Activated effector memory CD4-positive, alpha-beta T cell treated with anti-CD3 and anti-CD28 coated beads, Interleukin-2, amount 50 U/mL, for 16 hours (primary cell): ENCODE measurements around the gene SLC7A9.
"Not testable (repeated sequence)": the region's sequence is repeated elsewhere in the genome, so short reads cannot be mapped to it uniquely, and the experiment has no call there.

Source experiments
- DNase-seq: peaks from one replicate; pipeline ENCODE4 v3.0.0-alpha.2; 2020

SLC7A9 gene

GRCh38 chr19:32881766-32882165 is 12.2 kb upstream of the SLC7A9 start:
- DNase-seq: no peak

DNA sequence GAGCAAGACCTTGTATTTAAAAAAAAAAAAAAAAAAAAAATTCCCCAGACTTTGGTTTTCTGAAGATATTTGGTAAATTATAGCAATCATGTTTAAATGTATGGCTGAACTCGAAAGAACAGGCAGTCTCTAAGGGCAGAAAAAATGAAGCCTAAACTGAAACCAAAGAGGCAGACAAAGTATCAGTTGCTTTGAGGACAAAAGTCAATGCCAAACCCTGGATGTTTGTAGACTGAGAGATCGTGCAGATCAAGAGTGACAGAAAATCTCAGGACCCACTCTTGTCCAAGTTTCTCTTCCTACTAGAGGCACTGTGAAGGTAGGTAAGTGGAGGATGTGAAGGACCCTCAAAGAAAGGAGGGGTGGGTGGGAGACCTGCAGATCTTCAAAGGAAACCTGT is 11.1 kb upstream of the SLC7A9 start:
- DNase-seq: no peak

- no peak for DNase-seq
These were observed 10.2 kb upstream of the SLC7A9 start for GRCh38 chr19:32879741-32880140.

GRCh38 chr19:32878988-32879387 is 9.4 kb upstream of the SLC7A9 start:
- DNase-seq: peak; percentile 48

DNA sequence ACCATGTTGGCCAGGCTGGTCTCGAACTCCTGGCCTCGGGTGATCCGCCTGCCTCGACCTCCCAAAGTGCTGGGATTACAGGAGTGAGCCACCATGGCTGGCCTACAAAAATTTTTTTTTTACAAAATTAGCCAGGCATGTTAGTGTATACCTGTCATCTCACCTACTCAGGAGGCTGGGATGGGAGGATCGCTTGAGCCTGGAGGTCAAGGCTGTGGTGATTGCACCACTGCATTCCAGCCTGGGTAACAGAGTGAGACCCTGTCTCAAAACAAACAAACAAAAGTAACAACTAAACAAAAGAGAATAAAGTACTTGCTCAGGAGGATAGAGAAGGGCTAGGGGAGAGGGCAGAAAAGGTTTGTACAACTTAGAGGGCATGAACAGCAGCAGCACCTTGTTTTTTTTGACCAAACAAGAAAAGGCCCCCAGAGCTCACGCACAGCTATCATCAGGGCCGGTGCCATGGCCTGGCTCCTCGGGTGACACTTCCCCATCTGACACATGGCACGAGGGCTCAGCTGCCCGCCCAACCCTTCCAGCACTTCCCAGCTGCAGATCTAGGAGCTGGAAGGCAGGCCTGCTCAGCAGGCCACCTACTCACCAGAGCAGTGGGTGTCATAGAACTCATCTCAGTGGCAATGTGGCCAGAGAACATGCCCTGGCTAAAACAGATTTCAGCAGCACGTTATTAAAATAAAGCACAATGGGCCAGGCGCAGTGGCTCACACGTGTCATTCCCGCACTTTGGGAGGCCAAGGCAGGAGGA is 8.6 kb upstream of the SLC7A9 start:
- peak; percentile 38 for DNase-seq

DNA sequence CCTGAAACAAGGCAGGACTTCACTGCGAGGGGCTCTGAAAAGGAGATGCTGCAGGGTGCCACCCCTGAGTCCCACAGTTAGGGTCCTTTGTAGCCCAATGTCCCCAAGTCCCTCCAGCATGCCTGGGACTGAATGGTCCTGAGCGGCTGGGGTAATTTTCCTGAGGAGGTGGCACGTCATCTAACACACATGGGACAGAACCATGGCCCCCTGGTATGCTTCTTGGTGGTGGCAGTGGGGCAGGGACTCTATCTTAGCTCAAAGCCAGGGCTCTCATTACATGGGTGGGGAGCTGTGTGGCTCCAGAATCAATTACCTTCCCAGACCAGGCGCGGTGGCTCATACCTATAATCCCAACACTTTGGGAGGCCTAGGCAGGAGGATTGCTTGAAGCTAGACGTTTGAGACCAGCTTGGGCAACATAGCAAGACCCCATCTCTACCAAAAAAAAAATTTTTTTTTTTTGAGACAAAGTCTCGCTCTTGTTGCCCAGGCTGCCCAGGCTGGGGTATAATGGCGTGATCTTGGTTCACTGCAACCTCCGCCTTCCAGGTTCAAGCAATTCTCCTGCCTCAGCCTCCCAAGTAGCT is 7.9 kb upstream of the SLC7A9 start:
- peak; percentile 19 for DNase-seq

DNA sequence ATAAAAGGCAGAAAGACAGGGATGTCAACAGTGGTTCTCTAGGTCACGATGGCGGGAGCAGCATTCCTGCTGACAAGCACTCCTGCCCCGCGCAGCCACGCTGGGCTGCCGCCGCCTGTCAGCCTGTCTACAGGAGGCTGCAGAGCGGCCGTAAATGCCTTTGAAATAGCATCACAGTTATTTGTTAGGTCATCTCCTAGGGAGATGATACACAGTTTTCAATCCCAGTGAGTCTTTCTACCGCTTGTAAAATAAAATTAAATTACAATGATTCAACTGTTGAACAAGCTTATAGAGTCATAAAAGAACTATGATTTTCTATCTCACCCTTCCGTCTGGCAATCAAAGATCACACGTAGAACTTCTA is 7.3 kb upstream of the SLC7A9 start:
- peak; percentile 5 for DNase-seq

DNA sequence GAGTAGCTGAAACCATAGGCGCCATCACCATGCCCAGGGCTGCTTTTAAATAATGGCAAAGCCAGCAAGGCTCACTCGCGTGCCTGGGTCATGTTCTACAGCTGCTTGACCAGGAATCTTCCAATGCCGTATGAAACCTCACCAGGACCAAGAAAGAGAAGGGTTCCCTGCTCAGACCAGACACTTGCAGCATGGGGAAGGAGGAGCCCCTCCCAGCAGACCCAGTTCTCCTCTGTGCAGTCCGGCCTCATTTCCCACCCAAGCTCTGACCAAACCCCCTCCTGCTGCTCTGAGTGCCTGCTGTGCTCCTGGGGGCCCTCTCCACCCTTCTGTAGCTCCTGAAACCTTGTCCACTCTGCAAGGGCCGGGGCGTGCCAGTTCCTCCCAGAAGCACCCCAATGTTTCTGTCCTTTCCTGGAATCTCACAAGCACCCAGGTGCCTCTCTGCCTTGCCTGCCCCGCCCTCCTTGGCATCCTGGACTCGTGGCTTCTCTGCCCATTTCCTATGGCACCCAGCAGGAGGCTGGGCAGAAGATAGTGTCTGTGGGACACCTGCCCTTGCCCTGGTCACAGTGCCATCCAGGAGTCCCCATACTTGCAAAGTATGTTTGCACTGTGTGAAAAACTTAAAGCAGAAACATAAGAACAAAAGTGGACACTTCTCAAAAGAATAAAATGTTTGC is 6.8 kb upstream of the SLC7A9 start:
- DNase-seq: peak; percentile 53

DNA sequence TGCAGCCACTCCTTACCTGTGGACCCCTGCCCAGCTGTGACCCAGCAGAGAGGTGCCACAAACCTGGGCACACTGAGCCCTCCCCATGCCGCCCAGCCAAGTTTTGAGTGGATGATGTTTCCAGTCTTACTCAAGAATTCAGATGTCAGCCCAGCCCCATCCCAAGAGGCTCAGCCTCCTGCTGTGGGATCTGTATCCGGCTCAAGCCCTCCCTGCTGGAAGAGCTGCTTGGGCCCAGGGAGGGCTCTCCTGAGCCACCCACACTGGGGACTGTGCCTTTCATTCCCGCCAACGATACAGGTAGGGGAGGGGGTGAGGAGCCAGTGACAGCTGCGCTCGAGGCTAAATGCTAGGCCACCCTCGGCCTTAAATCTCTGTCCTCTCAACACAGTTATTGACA is 5.9 kb upstream of the SLC7A9 start:
- DNase-seq: peak; percentile 17

- DNase-seq: peak; percentile 28
These were observed 5.0 kb upstream of the SLC7A9 start for GRCh38 chr19:32874605-32875004.

DNA sequence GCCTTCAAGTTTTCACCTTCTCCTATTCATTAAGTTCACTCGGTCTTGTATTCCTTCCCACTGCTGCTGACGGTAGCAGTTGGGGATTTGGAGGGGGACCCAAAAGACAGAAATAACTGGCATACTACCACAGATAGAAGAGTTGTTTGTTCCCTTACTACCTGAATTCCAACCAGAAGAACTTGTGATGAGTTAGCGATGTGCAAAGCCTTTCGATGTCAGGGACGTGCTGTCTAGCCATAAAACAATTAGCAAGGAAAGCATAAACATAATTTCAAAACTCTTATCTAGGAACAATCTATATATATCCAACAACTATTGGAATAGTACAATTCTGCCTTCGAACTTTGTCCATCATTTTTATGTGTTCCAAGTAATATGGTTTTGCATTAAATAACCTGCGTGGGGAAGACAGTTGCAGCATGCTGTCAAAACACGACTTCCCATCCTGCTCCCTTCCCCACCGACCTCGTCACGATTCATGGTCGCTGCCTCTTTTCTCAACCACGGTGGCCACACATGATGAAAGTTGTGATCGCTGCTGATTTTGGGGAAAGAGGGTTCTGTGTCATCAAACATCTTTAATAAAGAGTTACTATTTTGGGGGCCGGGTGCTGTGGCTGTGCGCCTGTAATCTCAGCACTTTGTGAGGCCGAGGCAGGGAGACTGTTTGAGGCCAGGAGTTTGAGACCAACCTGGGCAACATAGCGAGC is 3.8 kb upstream of the SLC7A9 start:
- DNase-seq: peak; percentile 12

- no peak for DNase-seq
These were observed 2.8 kb upstream of the SLC7A9 start for GRCh38 chr19:32872391-32872790.

DNA sequence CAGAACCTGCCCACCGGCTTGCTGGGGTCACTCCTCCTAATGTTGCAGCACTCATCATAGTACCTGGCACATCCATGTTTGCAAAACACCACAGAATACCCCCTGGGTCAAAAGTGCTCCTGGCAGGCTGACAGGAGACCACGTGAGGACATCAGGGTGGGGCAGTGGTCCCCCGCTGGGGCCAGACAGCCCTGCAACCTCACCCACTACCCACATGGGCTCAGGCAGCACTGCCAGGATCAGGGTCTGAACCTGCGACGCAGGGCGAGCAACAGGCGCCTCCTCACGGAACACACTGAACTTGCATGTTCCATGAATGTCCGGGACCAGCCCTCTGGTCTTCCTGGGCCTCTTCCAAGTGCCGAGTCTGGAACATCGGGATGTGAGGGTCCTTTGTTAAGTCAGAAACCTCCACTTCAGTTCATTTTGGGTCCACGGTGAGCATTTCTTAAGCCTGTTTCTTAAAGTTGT is 1.4 kb upstream of the SLC7A9 start:
- no peak for DNase-seq

GRCh38 chr19:32869966-32870573 is 503 bp upstream of the SLC7A9 start:
- no peak for DNase-seq

DNA sequence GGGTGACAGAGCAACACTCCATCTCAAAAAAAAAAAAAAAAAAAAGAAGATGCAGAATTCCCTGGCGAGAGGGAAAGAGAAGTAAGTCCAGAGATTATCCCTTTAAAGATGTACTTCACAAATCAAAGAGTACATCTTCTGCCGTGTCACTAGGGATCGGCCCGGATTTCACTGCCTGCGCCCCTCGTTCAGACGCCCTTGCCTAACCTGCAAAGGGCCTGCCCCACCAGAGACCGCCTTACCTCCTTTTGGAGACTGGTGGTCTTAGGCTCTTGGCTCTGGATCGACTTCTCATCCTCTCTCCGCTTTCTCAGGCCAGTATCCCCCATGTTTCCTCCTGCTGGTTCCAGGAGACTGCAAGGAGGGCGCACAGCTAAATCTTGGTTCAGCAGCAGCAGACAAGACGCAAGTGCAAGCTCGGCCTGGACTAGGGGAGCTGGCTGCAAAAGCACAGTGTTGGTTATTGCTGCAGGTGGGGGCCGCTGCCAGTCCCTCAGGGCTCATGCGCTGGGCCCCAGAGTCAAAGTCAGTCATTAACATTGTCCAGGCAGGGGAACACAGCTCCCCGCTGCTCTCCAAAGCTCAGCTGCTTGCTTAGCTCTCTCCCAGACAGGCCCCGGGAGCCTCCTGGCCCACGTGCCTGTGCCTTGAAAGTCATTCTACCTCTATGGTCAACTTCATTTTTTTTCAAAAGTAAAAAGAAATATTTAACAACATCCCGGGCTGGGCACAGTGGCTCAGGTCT is 1.2 kb downstream of the SLC7A9 start:
- no peak for DNase-seq

GRCh38 chr19:32867436-32867835 is 2.1 kb downstream of the SLC7A9 start:
- not testable (repeated sequence) for DNase-seq

DNA sequence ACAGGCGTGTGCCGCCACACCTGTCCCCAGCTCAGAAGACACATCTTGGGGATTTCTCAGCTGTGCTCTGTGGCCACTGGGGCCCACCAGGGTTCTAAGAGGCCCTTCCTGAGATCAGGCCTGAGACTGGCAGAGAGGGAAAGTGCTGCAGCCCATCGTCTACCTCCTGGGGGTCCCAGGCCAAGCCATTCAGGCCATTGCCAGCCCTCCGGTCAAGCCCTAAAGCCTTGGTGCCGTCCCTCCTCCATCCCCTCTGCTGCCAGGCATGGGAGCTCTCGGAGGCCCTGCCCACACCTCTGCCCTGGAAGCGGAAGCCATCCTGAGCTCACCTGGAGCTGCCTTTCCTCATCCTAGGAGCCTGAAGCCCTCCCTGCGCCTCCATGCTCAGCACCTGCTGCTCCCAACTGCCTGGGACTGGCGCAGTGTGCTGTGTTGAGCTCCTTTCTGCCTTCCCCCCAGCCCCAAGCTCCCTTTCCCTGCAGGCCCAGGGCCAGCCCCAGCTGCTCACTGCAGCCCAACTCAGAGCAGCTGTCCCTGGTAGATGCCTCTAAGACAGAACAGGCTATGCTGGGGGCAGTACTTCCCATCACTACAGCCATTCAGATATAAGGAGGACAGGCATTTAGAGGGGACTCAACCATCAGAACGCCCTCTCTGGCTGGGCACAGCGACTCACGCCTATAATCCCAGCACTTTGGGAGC is 2.9 kb downstream of the SLC7A9 start:
- DNase-seq: no peak

DNA sequence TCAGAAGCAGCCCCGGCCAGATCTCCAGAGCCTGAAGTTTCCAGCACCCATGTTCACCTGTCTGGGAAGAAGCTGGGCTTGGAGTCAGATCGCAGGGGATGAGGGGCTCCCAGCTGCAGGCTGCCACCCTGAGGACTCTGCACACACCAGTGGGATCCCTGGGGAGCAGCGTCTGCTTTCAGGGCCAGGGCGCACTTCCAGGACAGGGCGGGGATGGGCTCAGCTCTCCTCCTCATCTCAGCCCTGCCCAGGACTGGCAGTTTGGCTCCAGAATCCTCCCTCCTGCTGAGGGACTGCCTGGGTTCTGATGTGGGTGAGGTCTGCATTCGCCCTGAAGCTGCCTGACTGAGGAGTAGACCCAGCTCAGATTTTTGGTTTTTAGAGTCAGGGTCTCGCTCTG is 3.5 kb downstream of the SLC7A9 start:
- DNase-seq: no peak

DNA sequence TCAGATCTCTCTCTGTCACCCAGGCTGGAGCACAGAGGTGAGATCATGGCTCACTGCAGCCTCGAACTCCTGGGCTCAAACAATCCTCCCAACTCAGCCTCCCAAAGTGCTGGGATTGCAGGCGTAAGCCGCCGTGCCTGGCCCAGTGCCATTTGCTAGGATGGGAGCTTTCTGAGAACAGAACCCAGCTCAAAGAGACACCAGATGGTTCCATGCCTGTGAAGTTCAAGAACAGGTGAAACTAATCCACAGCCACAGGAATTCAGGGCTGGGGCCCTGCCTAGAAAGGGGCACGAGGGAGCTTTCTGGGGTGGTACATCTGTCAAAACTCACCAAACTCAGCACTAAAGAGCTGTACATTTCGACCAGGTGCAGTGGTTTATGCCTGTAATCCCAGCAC is 4.2 kb downstream of the SLC7A9 start:
- no peak for DNase-seq

DNA sequence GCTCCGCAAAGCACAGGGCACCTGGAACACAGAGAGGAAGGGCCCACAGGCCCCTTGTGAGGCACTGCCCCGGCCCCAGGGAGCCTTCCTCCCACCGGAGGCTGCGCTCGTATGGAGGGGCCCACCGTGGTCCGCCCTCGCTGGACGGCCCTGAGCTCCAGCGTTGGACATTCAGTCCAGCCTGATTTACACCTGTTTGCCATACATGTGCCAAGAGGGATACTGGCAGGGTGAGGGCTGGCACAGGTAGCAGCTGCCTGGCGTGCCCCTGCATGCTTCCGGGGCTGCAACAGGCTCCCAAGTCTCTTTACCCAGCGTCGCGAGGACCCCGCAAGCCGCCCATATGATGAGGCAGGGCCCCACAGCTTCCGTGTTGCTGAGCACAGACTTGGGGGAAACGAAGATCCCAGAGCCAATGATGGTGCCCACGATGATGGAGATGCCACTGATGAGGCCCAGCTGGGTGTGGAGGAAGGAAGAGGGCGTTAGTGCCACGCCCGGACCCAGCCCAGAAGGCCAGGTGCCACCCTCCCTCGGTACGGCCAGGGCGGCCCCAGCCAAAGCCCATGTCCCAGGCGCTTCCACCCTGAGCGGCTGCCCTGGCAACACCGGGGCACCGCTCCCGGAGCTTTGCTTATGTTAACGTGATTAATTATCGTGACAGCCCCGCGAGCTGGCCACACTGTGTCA is 5.1 kb downstream of the SLC7A9 start:
- no peak for DNase-seq

GRCh38 chr19:32863841-32864240 is 5.7 kb downstream of the SLC7A9 start:
- DNase-seq: no peak
